ENCODE data around the gene ZDHHC14.
"Not testable (repeated sequence)": the region's sequence is repeated elsewhere in the genome, so short reads cannot be mapped to it uniquely, and the experiment has no call there.

DNA sequence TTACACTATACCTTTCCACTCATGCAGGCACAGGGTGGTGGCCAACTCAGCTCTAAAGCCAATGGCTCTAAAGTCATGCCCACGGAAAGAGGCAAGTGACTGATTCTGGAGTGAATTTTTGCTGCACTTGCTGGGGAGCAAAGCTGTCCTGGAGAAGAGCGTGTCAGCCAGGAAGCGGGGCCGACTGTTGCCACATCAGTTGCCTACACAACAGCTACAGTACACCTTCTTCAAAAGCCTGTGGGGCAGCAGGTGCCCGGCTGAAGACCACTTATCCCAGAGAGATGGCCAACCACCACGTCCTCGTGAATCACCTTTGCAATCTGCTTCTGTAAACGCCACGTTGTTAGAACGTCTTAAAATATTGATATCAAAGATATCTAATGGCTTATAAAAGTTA lies 179.1 kb downstream of the ZDHHC14 start:
- TF ChIP-seq, protein P1, sequence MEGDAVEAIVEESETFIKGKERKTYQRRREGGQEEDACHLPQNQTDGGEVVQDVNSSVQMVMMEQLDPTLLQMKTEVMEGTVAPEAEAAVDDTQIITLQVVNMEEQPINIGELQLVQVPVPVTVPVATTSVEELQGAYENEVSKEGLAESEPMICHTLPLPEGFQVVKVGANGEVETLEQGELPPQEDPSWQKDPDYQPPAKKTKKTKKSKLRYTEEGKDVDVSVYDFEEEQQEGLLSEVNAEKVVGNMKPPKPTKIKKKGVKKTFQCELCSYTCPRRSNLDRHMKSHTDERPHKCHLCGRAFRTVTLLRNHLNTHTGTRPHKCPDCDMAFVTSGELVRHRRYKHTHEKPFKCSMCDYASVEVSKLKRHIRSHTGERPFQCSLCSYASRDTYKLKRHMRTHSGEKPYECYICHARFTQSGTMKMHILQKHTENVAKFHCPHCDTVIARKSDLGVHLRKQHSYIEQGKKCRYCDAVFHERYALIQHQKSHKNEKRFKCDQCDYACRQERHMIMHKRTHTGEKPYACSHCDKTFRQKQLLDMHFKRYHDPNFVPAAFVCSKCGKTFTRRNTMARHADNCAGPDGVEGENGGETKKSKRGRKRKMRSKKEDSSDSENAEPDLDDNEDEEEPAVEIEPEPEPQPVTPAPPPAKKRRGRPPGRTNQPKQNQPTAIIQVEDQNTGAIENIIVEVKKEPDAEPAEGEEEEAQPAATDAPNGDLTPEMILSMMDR (IDR thresholded peaks at IDR 0.05), result not testable (repeated sequence)
- TF ChIP-seq POLR2A (IDR thresholded peaks at IDR 0.05), result not testable (repeated sequence)

Measured in vagina (tissue), 2 donors.